Glutamatergic neuron (in vitro differentiated cells): ENCODE measurements around the gene TOMM6. TPM values are rescaled to one million over a fixed set of nuclear protein-coding genes. Genes with fewer than 3 reads are reported as not detected.

ENCODE experiments used
- DNase-seq: peaks from one replicate; pipeline ENCODE4 v3.0.0; 2022
- H3K27ac Mint-ChIP-seq: one replicate; pipeline ENCODE4 v1.8.0; 2020; ENCODE audit warnings: mild to moderate bottlenecking, mixed read lengths, inconsistent platforms; ENCODE audit not compliant: unreplicated experiment
- H3K27me3 Mint-ChIP-seq: one replicate; pipeline ENCODE4 v1.8.0; 2020; ENCODE audit warnings: mild to moderate bottlenecking, moderate library complexity, mixed read lengths, inconsistent platforms; ENCODE audit not compliant: unreplicated experiment
- H3K36me3 Mint-ChIP-seq: one replicate; pipeline ENCODE4 v1.8.0; 2020; ENCODE audit warnings: mild to moderate bottlenecking, mixed read lengths, inconsistent platforms; ENCODE audit not compliant: unreplicated experiment
- H3K4me1 Mint-ChIP-seq: one replicate; pipeline ENCODE4 v1.8.0; 2020; ENCODE audit warnings: mild to moderate bottlenecking, low read depth, mixed read lengths, inconsistent platforms; ENCODE audit not compliant: unreplicated experiment
- H3K4me3 Mint-ChIP-seq: one replicate; pipeline ENCODE4 v1.8.0; 2020; ENCODE audit warnings: mild to moderate bottlenecking, mixed read lengths, inconsistent platforms; ENCODE audit not compliant: unreplicated experiment
- H3K9me3 Mint-ChIP-seq: one replicate; pipeline ENCODE4 v1.8.0; 2020; ENCODE audit warnings: mild to moderate bottlenecking, moderate library complexity, mixed read lengths, inconsistent platforms; ENCODE audit not compliant: unreplicated experiment
- CTCF ChIP-seq: fragments of 200-600 bp; sonication (generic); IDR thresholded peaks from one replicate; pipeline ENCODE4 v1.5.0; 2021; ENCODE audit not compliant: partially characterized antibody, unreplicated experiment
- total RNA-seq: library from RNA; stranded (reverse); fragmentation: NEBNext Ultra II Directional; extraction: Animal tissue kit (Norgen Biotek cat#: 25700); gene quantifications from one replicate; pipeline ENCODE4 v1.2.1, GENCODE V29; 2021; ENCODE audit not compliant: unreplicated experiment

The TOMM6 gene
- total RNA-seq, 1 donor from 2014 or later = 111 TPM

DNA sequence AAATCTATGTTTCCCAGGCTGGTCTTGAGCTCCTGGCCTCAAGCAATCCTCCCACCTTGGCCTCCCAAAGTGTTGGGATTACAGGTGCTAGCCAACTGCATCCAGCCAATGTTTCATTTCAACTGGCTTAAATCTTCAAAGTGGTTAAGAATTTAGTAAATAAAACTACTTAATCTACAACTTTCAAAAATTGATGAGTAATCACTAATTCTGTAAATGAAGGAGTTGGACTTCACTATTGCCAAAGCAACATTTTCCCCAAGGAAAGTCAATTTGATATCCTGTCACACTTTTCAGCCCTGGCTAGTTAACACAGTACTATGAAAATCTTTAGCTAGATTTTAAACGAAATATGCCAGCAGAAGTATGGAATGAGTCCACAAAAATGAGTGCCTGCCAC, 3.8 kb downstream of the TOMM6 start:
- Mint-ChIP-seq H3K27ac (no peak overlapping the region), H3K27me3 (peaks cover 2% of the 10 kb centered on the region), H3K4me1 (no peaks in the 10 kb centered on the region), H3K9me3 (peaks cover 5% of the 10 kb centered on the region), H3K4me3 (no peak overlapping the region), H3K36me3 (no peaks in the 10 kb centered on the region)
- DNase-seq = no peak
- TF ChIP-seq CTCF = no peak

GRCh38 chr6:41791984-41792383, 4.5 kb downstream of the TOMM6 start:
- Mint-ChIP-seq H3K9me3 (peaks cover 4% of the 10 kb centered on the region), H3K36me3 (no peaks in the 10 kb centered on the region), H3K27ac (no peak overlapping the region), H3K4me1 (no peaks in the 10 kb centered on the region), H3K4me3 (no peak overlapping the region), H3K27me3 (peaks cover 2% of the 10 kb centered on the region)
- TF ChIP-seq CTCF = no peak
- DNase-seq = no peak

DNA sequence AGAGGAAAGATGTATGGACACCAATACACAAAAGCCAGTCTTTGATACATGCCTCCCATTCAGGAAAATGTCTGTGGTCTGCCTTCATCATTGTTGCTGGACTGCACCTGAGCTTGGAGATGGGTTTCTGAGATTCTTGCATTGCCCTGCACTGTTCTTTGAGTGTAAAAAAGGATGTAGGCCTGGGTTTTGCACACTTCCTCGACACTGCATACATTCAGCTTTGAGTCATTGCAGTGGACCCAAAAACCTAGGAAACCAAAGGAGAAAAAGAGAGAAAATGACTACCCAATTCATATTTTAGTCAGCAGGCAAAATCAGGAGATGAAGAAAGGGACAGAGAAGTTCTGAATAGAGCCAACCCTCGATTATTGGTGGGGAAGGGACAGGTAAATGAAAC, 9.0 kb downstream of the TOMM6 start:
- Mint-ChIP-seq H3K4me3 (no peak overlapping the region), H3K27me3 (no peaks in the 10 kb centered on the region), H3K36me3 (no peaks in the 10 kb centered on the region), H3K27ac (no peak overlapping the region), H3K4me1 (peaks cover 2% of the 10 kb centered on the region), H3K9me3 (peaks cover 4% of the 10 kb centered on the region)
- TF ChIP-seq CTCF = no peak
- no peak for DNase-seq

- H3K27me3 Mint-ChIP-seq = no peaks in the 10 kb centered on the region
- H3K4me1 Mint-ChIP-seq = peaks cover 3% of the 10 kb centered on the region
- no peak overlapping the region for H3K4me3 Mint-ChIP-seq
- peaks cover 4% of the 10 kb centered on the region for H3K9me3 Mint-ChIP-seq
- H3K27ac Mint-ChIP-seq = no peak overlapping the region
- no peak for TF ChIP-seq CTCF
- H3K36me3 Mint-ChIP-seq = no peaks in the 10 kb centered on the region
- no peak for DNase-seq
These were observed 11.5 kb downstream of the TOMM6 start for GRCh38 chr6:41798901-41799558.

GRCh38 chr6:41799559-41799911, 12.0 kb downstream of the TOMM6 start:
- TF ChIP-seq CTCF = no peak
- no peaks in the 10 kb centered on the region for H3K27me3 Mint-ChIP-seq
- H3K27ac Mint-ChIP-seq = no peak overlapping the region
- H3K36me3 Mint-ChIP-seq = no peaks in the 10 kb centered on the region
- no peak overlapping the region for H3K4me3 Mint-ChIP-seq
- DNase-seq = no peak
- peaks cover 4% of the 10 kb centered on the region for H3K9me3 Mint-ChIP-seq
- peaks cover 3% of the 10 kb centered on the region for H3K4me1 Mint-ChIP-seq
